ENCODE results near the gene RHBDD3. TPM values are rescaled to one million over a fixed set of nuclear protein-coding genes. Genes with fewer than 3 reads are reported as not detected.

Gene RHBDD3
- total RNA-seq, 1 donor from 2014 or later = 29.7 TPM

DNA sequence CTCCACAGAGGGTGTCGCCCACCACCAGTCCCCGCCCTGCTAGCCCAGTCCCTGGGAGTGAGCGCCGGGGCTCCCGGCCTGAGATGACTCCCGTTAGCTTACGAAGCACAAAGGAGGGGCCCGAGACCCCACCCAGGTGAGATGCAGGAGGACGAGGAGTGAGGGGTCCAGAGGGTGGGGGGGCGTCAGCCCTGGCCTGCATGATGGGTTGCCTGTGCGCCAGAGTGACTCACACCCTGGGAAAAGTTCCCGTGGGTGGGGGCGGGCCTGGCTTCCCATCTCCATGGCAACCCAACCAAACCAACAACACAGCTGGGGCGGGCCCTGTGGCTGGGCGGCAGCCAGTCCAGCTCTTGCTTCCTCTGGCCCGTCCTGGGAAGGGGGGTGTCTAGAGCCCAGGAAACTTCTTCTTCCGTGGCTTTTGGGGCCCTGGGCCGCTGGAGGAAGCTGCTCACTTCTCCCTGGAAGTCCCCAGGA lies 43.1 kb upstream of the RHBDD3 start:
- Histone ChIP-seq H3K27me3 (peaks cover 4% of the 10 kb centered on the region), H3K4me3 (peak overlapping the region; percentile 16 to 25), H3K4me1 (peaks cover 75% of the 10 kb centered on the region)

GRCh38 chr22:29310065-29310862 lies 42.5 kb upstream of the RHBDD3 start:
- no peak for DNase-seq (ENCODE audit: extremely low spot score in 2 of 2)
- intact Hi-C loops (cut with DNase I) = loop anchor here (10.0 kb wide), 1 partner anchor 75 kb away; the partner anchor contains the start of gene AP1B1
- Histone ChIP-seq H3K4me1 (peaks cover 70% of the 10 kb centered on the region), H3K4me3 (peak overlapping the region in 1 of 2 donors; percentile 25), H3K36me3 (no peaks in the 10 kb centered on the region), H3K9me3 (no peaks in the 10 kb centered on the region), H3K27me3 (peaks cover 4% of the 10 kb centered on the region), H3K27ac (peak overlapping the region; percentile 89)
- TF ChIP-seq POLR2AphosphoS5 (IDR thresholded peaks at IDR 0.05; ENCODE audit: insufficient read depth in 1 of 2, low read depth in 1 of 2) = no peak
- TF ChIP-seq, protein P1, sequence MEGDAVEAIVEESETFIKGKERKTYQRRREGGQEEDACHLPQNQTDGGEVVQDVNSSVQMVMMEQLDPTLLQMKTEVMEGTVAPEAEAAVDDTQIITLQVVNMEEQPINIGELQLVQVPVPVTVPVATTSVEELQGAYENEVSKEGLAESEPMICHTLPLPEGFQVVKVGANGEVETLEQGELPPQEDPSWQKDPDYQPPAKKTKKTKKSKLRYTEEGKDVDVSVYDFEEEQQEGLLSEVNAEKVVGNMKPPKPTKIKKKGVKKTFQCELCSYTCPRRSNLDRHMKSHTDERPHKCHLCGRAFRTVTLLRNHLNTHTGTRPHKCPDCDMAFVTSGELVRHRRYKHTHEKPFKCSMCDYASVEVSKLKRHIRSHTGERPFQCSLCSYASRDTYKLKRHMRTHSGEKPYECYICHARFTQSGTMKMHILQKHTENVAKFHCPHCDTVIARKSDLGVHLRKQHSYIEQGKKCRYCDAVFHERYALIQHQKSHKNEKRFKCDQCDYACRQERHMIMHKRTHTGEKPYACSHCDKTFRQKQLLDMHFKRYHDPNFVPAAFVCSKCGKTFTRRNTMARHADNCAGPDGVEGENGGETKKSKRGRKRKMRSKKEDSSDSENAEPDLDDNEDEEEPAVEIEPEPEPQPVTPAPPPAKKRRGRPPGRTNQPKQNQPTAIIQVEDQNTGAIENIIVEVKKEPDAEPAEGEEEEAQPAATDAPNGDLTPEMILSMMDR (IDR thresholded peaks at IDR 0.05) = no peak
- TF ChIP-seq POLR2A (IDR thresholded peaks at IDR 0.05) = no peak

More for the DNA sequence above, 43.1 kb upstream of the RHBDD3 start:
- Histone ChIP-seq H3K27ac (peak overlapping the region; percentile 67), H3K9me3 (no peaks in the 10 kb centered on the region), H3K36me3 (no peaks in the 10 kb centered on the region)
- DNase-seq (ENCODE audit: extremely low spot score in 2 of 2) = peak in 1 of 2 donors; percentile 96
- intact Hi-C loops (cut with DNase I) = loop anchor here (10.0 kb wide), 1 partner anchor 74 kb away; the partner anchor contains the start of gene AP1B1
- TF ChIP-seq POLR2AphosphoS5 (IDR thresholded peaks at IDR 0.05; ENCODE audit: insufficient read depth in 1 of 2, low read depth in 1 of 2) (peak; percentile 84), POLR2A (IDR thresholded peaks at IDR 0.05) (no peak)

GRCh38 chr22:29309332-29310064 lies 41.7 kb upstream of the RHBDD3 start:
- TF ChIP-seq, protein P1 (IDR thresholded peaks at IDR 0.05) = no peak
- TF ChIP-seq POLR2A (IDR thresholded peaks at IDR 0.05) (no peak), POLR2AphosphoS5 (IDR thresholded peaks at IDR 0.05; ENCODE audit: insufficient read depth in 1 of 2, low read depth in 1 of 2) (no peak)
- no peaks in the 10 kb centered on the region for H3K9me3 ChIP-seq
- peaks cover 64% of the 10 kb centered on the region for H3K4me1 ChIP-seq
- intact Hi-C loops (cut with DNase I) = loop anchor here (10.0 kb wide), 1 partner anchor 75 kb away; the partner anchor contains the start of gene AP1B1
- peak overlapping the region; percentile 89 for H3K27ac ChIP-seq
- H3K27me3 ChIP-seq = peaks cover 3% of the 10 kb centered on the region
- H3K36me3 ChIP-seq = no peaks in the 10 kb centered on the region
- peak overlapping the region in 1 of 2 donors; percentile 89 for H3K4me3 ChIP-seq
- DNase-seq (ENCODE audit: extremely low spot score in 2 of 2) = no peak

DNA sequence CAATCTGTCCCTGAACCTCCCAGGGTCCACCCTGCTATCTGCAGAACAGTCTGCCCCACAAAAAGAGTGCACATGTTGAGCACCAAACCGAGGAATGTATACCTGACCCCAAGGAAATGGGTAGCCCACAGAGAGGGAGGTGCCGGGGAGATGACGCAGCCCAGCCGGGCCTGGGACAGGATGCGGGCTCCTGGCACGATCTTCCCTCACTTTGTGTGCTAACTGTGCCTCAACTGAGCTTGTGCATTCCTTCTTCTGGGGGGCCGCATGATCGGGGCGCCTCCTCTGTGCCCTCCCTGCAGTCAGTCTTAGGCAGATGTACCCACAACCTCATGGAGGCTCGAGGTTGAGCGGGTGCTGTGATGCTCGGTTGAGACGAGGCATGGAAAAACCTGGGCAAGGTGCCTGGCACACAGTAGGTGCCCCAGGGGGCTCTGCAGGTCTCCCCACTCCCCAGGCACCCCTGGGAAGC lies 41.0 kb upstream of the RHBDD3 start:
- Histone ChIP-seq H3K27me3 (no peaks in the 10 kb centered on the region), H3K4me3 (peak overlapping the region; percentile 89 to 91), H3K27ac (peak overlapping the region; percentile 89), H3K4me1 (peaks cover 57% of the 10 kb centered on the region), H3K36me3 (no peaks in the 10 kb centered on the region), H3K9me3 (no peaks in the 10 kb centered on the region)
- no peak for DNase-seq (ENCODE audit: extremely low spot score in 2 of 2)
- intact Hi-C loops (cut with DNase I) = no loop called here
- TF ChIP-seq POLR2AphosphoS5 (IDR thresholded peaks at IDR 0.05; ENCODE audit: insufficient read depth in 1 of 2, low read depth in 1 of 2) = no peak
- no peak for TF ChIP-seq POLR2A (IDR thresholded peaks at IDR 0.05)
- TF ChIP-seq, protein P1 (IDR thresholded peaks at IDR 0.05) = no peak

DNA sequence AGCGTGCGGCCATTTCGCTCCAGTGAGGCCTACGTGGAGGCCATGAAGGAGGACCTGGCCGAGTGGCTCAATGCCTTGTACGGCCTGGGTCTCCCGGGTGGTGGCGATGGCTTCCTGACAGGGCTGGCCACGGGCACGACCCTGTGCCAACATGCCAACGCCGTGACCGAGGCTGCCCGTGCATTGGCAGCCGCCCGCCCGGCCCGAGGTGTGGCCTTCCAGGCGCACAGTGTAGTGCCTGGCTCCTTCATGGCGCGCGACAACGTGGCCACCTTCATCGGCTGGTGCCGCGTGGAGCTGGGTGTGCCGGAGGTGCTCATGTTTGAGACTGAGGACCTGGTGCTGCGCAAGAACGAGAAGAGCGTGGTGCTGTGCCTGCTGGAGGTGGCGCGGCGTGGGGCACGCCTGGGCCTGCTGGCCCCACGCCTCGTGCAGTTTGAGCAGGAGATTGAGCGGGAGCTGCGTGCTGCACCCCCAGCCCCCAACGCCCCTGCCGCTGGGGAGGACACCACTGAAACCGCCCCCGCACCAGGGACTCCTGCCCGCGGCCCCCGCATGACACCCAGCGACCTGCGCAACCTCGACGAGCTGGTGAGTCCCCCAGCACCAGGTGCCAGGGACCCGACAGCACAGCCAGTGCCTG lies 40.5 kb upstream of the RHBDD3 start:
- no peaks in the 10 kb centered on the region for H3K9me3 ChIP-seq
- H3K4me1 ChIP-seq = peaks cover 52% of the 10 kb centered on the region
- peak overlapping the region; percentile 89 for H3K27ac ChIP-seq
- TF ChIP-seq POLR2A (IDR thresholded peaks at IDR 0.05) (no peak), POLR2AphosphoS5 (IDR thresholded peaks at IDR 0.05; ENCODE audit: insufficient read depth in 1 of 2, low read depth in 1 of 2) (no peak)
- TF ChIP-seq, protein P1 (IDR thresholded peaks at IDR 0.05) = no peak
- DNase-seq (ENCODE audit: extremely low spot score in 2 of 2) = no peak
- no peaks in the 10 kb centered on the region for H3K27me3 ChIP-seq
- H3K4me3 ChIP-seq = peak overlapping the region; percentile 89 to 91
- intact Hi-C loops (cut with DNase I) = no loop called here
- H3K36me3 ChIP-seq = no peaks in the 10 kb centered on the region

Measured in vagina (tissue), 2 donors.